GM12892 (cell line): ENCODE measurements around the gene MACROD2.

ENCODE experiments used
- DNase-seq: peaks from one replicate; pipeline ENCODE4 v3.0.0; 2011; ENCODE audit not compliant: insufficient read length
- FAIRE-seq: peaks from 2 replicates; lab custom pipeline; 2011; peaks lifted over from hg19 to GRCh38; lab: Jason Lieb, UNC
- POLR2A ChIP-seq: IDR thresholded peaks from 2 replicates; pipeline ENCODE4 v1.6.1; 2011; ENCODE audit warnings: low read depth, low read length, control low read depth
- POLR2AphosphoS5 ChIP-seq: IDR thresholded peaks from 2 replicates; pipeline ENCODE4 v1.6.1; 2011; ENCODE audit warnings: low read depth, low read length, control low read depth
- TAF1 ChIP-seq: IDR thresholded peaks from 2 replicates; pipeline ENCODE4 v1.6.1; 2011; ENCODE audit warnings: low read depth, mild to moderate bottlenecking, control low read depth, low read length, borderline replicate concordance

Gene MACROD2

GRCh38 chr20:15220009-15220656, 1224.8 kb downstream of the MACROD2 start:
- DNase-seq = no peak
- TF ChIP-seq TAF1 = no peak
- TF ChIP-seq POLR2A = no peak
- no peak for TF ChIP-seq POLR2AphosphoS5
- FAIRE-seq = no peak

- FAIRE-seq (no peak), DNase-seq (no peak)
- no peak for TF ChIP-seq POLR2AphosphoS5
Measured at GRCh38 chr20:15220778-15221565, 1225.7 kb downstream of the MACROD2 start.

- FAIRE-seq (no peak), DNase-seq (no peak)
- TF ChIP-seq TAF1 (no peak), POLR2AphosphoS5 (no peak), POLR2A (no peak)
Measured at GRCh38 chr20:15222502-15223330, 1227.4 kb downstream of the MACROD2 start.

- DNase-seq (no peak), FAIRE-seq (no peak)
- TF ChIP-seq TAF1 (no peak), POLR2A (no peak), POLR2AphosphoS5 (no peak)
Measured at GRCh38 chr20:15224199-15224598, 1228.9 kb downstream of the MACROD2 start.

- FAIRE-seq (no peak), DNase-seq (no peak)
- no peak for TF ChIP-seq POLR2AphosphoS5
- TF ChIP-seq POLR2A = no peak
- TF ChIP-seq TAF1 = no peak
Measured at GRCh38 chr20:15227102-15227501, 1231.8 kb downstream of the MACROD2 start.

GRCh38 chr20:15232243-15232642, 1236.9 kb downstream of the MACROD2 start:
- TF ChIP-seq TAF1 = no peak
- TF ChIP-seq POLR2AphosphoS5 = no peak
- no peak for TF ChIP-seq POLR2A
- FAIRE-seq (no peak), DNase-seq (no peak)

- FAIRE-seq (no peak), DNase-seq (no peak)
- TF ChIP-seq POLR2AphosphoS5 = no peak
- no peak for TF ChIP-seq TAF1
- no peak for TF ChIP-seq POLR2A
Measured at GRCh38 chr20:15235471-15236198, 1240.3 kb downstream of the MACROD2 start.

GRCh38 chr20:15236812-15237211, 1241.5 kb downstream of the MACROD2 start:
- TF ChIP-seq POLR2A (no peak), TAF1 (no peak), POLR2AphosphoS5 (no peak)
- DNase-seq (no peak), FAIRE-seq (peak; percentile 17)

- FAIRE-seq = no peak
Measured at GRCh38 chr20:15239542-15240206, 1244.4 kb downstream of the MACROD2 start.

GRCh38 chr20:15240801-15241200, 1245.5 kb downstream of the MACROD2 start:
- DNase-seq (no peak), FAIRE-seq (no peak)
- no peak for TF ChIP-seq POLR2A
- TF ChIP-seq POLR2AphosphoS5 = no peak
- no peak for TF ChIP-seq TAF1

More at GRCh38 chr20:15239542-15240206, 1244.4 kb downstream of the MACROD2 start:
- no peak for DNase-seq
- TF ChIP-seq POLR2A (no peak), TAF1 (no peak), POLR2AphosphoS5 (no peak)

GRCh38 chr20:15241681-15242080, 1246.4 kb downstream of the MACROD2 start:
- FAIRE-seq (no peak), DNase-seq (no peak)
- TF ChIP-seq POLR2A (no peak), TAF1 (no peak), POLR2AphosphoS5 (no peak)

- TF ChIP-seq TAF1 = no peak
- TF ChIP-seq POLR2A = no peak
- TF ChIP-seq POLR2AphosphoS5 = no peak
- no peak for FAIRE-seq
- no peak for DNase-seq
Measured at GRCh38 chr20:15242773-15243172, 1247.5 kb downstream of the MACROD2 start.
